Thymus (tissue), 11 donors: Measurements from ENCODE around the gene CEACAM19. TPM values are rescaled to one million over a fixed set of nuclear protein-coding genes. Genes with fewer than 3 reads are reported as not detected.
"Not testable (repeated sequence)": the region's sequence is repeated elsewhere in the genome, so short reads cannot be mapped to it uniquely, and the experiment has no call there.

Source experiments
- DNase-seq, 9 donors: peaks; one replicate each; pipeline ENCODE4 v3.0.0-alpha.2; 2013; ENCODE audit warnings: low spot score in 9 of 9, low read depth in 6 of 9, missing footprints in 1 of 9
- H3K27ac ChIP-seq, 2 donors: one replicate each; pipeline ENCODE4 v1.5.1; 2013; ENCODE audit warnings: control low read depth in 1 of 2, low read depth in 1 of 2, low read length in 1 of 2, mild to moderate bottlenecking in 1 of 2, moderate library complexity in 1 of 2
- H3K27me3 ChIP-seq, 2 donors: one replicate each; pipeline ENCODE4 v1.5.1; 2013; ENCODE audit warnings: low read length in 1 of 2; ENCODE audit not compliant: control insufficient read depth in 2 of 2, insufficient read depth in 1 of 2
- H3K36me3 ChIP-seq, 2 donors: one replicate each; pipeline ENCODE4 v1.5.1; 2013; ENCODE audit warnings: low read length in 1 of 2, mild to moderate bottlenecking in 1 of 2, moderate library complexity in 1 of 2; ENCODE audit not compliant: control insufficient read depth in 2 of 2, insufficient read depth in 2 of 2
- H3K4me1 ChIP-seq, 2 donors: one replicate each; pipeline ENCODE4 v1.5.1; 2013; ENCODE audit warnings: low read length in 2 of 2; ENCODE audit not compliant: control insufficient read depth in 2 of 2, insufficient read depth in 2 of 2
- H3K4me3 ChIP-seq, 2 donors: one replicate each; pipeline ENCODE4 v1.5.1; 2013; ENCODE audit warnings: low read length in 2 of 2, control low read depth in 1 of 2, mild to moderate bottlenecking in 1 of 2
- H3K9me3 ChIP-seq, 2 donors: one replicate each; pipeline ENCODE4 v1.5.1; 2013; ENCODE audit warnings: low read length in 1 of 2, mild to moderate bottlenecking in 1 of 2; ENCODE audit not compliant: control insufficient read depth in 2 of 2, insufficient read depth in 1 of 2
- WGBS: extraction: QIAGEN DNeasy Blood & Tissue Kit; methylation state at CpG from one replicate; pipeline ENCODE4 v1.1.7; 2013; 5-methylcytosine and 5-hydroxymethylcytosine counted together
- polyA plus RNA-seq: library from polyadenylated mRNA; stranded (reverse); fragments of 200-250 nt; gene quantifications from one replicate; pipeline ENCODE4 v1.2.3, GENCODE V29; 2013
- total RNA-seq: library from RNA; stranded (reverse); fragments of 120-200 nt; gene quantifications from one replicate; pipeline ENCODE4 v1.2.4, GENCODE V29; 2013
- donor health status: healthy.

The CEACAM19 gene
- total and polyA plus RNA-seq, 2 donors = 0.28 to 3.5 TPM

DNA sequence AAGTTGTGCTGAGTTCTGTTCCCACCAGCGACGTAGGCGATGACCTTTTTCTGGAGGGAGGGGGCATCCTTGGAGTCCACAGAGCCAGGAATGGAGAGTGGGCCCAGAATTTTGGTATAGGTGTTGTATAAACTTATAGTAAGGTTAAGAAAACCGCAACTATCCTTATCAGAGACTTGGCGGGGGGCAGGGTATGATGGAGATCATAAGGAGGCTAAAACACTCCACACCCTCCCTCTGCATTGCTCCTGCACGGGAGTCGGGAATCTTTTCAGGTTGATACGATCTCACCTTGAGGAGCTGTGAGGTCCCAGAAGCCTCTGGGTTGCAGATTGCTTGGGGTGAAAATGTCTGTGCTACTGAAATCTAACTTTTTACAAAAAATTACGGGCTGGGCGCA lies 6.3 kb upstream of the CEACAM19 start:
- H3K9me3 ChIP-seq = no peaks in the 10 kb centered on the region
- H3K4me1 ChIP-seq = peaks cover 13 to 23% of the 10 kb centered on the region in 2 donors
- H3K4me3 ChIP-seq = no peak overlapping the region
- WGBS = 96% methylated on average over 10 of the region's 10 CpGs
- H3K27me3 ChIP-seq = no peaks in the 10 kb centered on the region
- no peak for DNase-seq
- H3K36me3 ChIP-seq = no peaks in the 10 kb centered on the region
- no peak overlapping the region for H3K27ac ChIP-seq

DNA sequence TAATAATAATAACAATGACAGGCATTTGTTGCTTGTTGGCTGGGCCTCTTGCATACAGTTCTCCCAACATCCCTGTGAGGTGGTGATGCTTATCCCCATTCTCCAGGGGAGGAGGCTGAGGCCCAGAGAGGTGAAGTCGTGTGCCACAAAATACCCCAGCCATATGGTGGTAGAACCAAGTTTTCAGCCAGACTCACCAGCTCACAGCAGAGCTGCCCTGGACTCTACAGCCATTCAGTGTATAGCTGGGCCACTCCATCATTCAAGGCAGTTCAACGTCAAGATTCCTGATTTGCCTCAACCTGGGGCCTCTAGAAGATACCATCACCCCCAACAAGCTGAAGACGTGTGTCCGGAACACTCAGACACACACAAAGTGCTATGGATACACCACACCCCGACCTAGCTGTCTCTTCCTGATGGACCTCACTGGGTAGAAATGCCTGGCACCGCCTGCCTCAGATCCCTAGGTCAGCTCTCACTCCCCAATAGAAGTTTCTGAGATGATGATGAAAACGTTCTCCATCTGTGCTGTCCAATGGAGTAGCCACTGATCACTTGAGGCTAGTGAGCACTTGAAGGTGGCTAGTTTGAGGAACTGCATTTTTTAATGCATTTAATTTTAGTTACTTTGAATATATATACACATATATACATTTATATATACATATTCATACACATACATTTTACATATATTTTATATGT lies 4.3 kb upstream of the CEACAM19 start:
- WGBS = 96% methylated on average over 7 of the region's 7 CpGs
- Histone ChIP-seq H3K36me3 (no peaks in the 10 kb centered on the region), H3K4me3 (no peak overlapping the region), H3K27me3 (no peaks in the 10 kb centered on the region), H3K9me3 (no peaks in the 10 kb centered on the region), H3K27ac (no peak overlapping the region), H3K4me1 (peaks cover 10 to 16% of the 10 kb centered on the region in 2 donors)
- DNase-seq = no peak

DNA sequence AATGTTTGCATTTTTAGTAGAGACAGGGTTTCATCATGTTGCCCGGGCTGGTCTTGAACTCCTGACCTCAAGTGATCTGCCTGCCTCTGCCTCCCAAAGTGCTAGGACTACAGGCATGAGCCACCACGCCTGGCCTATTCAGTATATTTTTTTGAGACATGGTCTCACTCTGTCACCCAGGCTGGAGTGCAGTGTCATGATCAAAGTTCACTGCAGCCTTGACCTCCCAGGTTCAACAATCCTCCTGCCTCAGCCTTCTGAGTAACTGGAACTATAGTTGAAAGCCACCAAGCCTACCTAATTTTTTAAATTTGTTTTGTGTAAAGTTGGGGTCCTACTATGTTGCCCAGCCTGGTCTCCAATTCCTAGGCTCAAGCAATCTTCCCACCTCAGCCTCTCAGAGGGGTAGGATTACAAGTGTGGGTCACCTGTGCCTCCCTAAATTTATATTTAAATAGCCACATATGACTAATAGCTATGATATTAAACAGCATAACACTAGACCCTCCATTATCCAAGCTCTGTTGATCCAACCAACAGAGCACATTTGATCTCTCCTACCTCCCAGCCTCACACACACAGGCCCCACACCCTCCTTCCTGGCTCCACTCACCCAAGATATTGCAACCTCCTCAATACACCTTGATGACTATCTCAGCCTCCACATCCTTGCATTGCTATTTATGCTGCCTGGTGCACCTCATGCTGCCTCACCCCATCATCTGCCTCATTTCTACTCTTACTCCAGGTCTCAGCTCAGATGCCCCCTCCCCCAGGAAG lies 2.1 kb upstream of the CEACAM19 start:
- H3K4me3 ChIP-seq = no peak overlapping the region
- no peaks in the 10 kb centered on the region for H3K27me3 ChIP-seq
- H3K36me3 ChIP-seq = no peaks in the 10 kb centered on the region
- no peaks in the 10 kb centered on the region for H3K9me3 ChIP-seq
- 93% methylated on average over 2 of the region's 2 CpGs for WGBS
- no peak for DNase-seq
- no peak overlapping the region for H3K27ac ChIP-seq
- H3K4me1 ChIP-seq = no peaks in the 10 kb centered on the region

DNA sequence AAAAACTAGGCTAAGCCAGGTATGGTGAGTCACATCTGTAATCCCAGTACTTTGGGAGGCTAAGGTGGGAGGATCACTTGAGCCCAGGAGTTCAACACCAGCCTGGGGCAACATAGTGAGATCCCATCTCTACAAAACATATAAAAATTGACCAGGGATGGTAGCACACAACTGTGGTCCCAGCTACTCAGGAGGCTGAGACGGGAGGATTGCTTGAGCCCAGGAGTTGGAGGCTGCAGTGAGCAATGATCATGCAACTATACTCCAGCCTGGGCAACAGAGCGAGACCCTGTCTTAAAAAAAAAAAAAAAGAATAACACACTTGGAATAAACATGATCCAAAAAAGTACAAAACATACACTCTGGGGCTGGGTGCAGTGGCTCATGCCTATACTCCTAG lies 1.3 kb upstream of the CEACAM19 start:
- H3K4me1 ChIP-seq, H3K27ac ChIP-seq, H3K9me3 ChIP-seq, H3K27me3 ChIP-seq, H3K36me3 ChIP-seq, H3K4me3 ChIP-seq, DNase-seq: not testable (repeated sequence)
- 98% methylated on average over 2 of the region's 2 CpGs for WGBS

DNA sequence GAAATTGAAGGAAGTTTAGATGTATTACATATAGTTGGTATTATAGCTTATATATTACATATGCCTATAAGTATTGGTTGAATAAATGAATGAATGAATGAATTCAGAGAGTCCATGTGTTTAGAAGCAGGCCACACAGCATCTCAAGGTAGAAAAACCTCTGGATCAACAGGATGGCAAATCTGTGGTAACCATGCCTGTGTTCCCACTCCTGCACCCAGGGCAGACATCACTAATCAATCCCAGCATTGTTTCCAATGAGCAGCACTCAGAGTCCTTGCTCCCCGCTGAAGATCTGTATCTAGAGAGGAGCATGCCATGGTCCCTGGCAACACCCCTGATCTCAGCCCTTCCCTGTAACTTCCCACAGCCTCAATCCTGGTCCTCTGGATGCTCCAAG lies 944 bp downstream of the CEACAM19 start:
- WGBS = 93% methylated on average over 1 of the region's 1 CpG
- peaks cover 0 to 2% of the 10 kb centered on the region in 2 donors for H3K27me3 ChIP-seq
- no peaks in the 10 kb centered on the region for H3K4me1 ChIP-seq
- no peak for DNase-seq
- H3K27ac ChIP-seq = no peak overlapping the region
- H3K36me3 ChIP-seq = no peaks in the 10 kb centered on the region
- no peaks in the 10 kb centered on the region for H3K9me3 ChIP-seq
- no peak overlapping the region for H3K4me3 ChIP-seq

DNA sequence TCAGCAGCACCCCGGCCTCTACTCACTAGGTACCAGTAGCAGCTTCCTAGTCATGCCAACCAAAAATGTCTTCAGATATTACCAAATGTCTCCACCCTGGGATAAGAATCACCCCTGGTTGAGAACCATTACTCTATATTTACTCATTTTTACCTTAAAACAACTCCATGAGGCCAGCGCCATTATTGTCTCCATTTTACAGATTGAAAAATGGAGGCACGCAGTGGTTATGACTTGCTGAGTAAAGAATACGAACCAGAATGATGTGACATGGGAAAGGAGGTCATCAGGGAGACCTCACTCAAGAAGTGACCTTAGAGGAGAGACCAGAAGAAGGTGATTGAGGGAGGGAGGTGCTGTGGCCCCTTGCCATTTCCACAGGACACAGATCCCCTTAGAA lies 2.2 kb downstream of the CEACAM19 start:
- Histone ChIP-seq H3K27ac (no peak overlapping the region), H3K4me1 (no peaks in the 10 kb centered on the region), H3K4me3 (no peak overlapping the region), H3K9me3 (no peaks in the 10 kb centered on the region), H3K36me3 (no peaks in the 10 kb centered on the region), H3K27me3 (peaks cover 0 to 2% of the 10 kb centered on the region in 2 donors)
- whole genome bisulfite sequencing = 94% methylated on average over 4 of the region's 4 CpGs
- no peak for DNase-seq

DNA sequence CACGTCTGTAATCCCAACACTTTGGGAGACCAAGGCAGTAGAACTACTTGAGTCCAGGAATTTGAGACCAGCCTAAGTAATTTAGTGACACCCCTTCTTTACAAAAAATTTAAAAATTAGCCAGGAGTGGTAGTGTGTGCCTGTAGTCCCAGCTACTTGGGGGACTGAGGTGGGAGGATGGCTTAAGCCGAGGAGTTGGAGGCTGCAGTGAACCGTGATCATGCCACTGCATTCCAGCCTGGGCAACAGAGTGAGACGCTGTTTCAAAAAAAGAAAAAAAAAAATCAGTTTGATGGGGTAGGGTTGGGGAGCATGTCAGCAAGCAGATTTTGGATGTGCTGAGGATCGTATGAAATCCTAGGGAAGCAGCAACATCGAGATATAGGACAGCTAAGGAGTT lies 4.2 kb downstream of the CEACAM19 start:
- Histone ChIP-seq H3K9me3 (no peaks in the 10 kb centered on the region), H3K36me3 (no peaks in the 10 kb centered on the region), H3K4me1 (no peaks in the 10 kb centered on the region), H3K27me3 (peaks cover 0 to 2% of the 10 kb centered on the region in 2 donors), H3K27ac (no peak overlapping the region), H3K4me3 (no peak overlapping the region)
- DNase-seq = no peak
- 97% methylated on average over 6 of the region's 6 CpGs for WGBS

DNA sequence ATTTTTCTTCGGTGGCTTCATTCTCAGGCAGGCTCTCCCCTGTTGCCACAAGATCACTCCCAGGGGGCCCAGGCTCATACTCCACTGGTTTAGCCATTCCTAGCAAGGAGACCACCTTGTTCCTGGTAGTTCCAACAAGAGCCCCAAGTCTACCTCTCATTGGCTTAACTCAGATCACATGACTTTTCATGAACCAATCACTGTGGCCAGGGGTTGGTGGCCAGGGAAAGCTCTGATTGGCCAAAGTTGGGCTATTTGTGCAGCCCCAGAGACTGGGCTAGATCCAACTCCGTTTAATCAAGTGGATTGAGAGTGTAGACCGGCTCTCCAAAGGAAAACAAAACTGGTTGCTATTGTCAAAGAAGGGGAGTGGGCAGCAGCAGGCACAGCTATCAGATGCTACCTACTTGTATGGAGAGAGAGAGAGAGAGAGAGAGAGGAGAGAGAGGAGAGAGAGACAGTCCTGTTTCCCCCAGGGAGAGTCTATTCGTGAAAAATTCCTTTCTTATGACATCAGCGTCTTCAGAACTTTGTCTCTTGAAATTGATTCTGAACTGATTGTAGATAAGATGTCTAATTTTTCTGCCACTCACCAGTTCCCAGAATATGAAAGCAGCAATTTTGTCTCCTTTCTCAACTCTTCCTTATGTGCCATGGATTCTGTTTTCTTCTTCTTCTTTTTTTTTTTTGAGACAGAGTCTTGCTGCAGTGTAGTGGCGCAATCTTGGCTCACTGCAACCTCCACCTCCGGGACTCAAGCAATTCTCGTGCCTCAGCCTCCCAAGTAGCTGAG lies 5.9 kb downstream of the CEACAM19 start:
- WGBS = 92% methylated on average over 8 of the region's 8 CpGs
- DNase-seq = no peak
- Histone ChIP-seq H3K9me3 (no peaks in the 10 kb centered on the region), H3K4me1 (no peaks in the 10 kb centered on the region), H3K36me3 (no peaks in the 10 kb centered on the region), H3K4me3 (no peak overlapping the region), H3K27ac (no peak overlapping the region), H3K27me3 (peaks cover 0 to 2% of the 10 kb centered on the region in 2 donors)

DNA sequence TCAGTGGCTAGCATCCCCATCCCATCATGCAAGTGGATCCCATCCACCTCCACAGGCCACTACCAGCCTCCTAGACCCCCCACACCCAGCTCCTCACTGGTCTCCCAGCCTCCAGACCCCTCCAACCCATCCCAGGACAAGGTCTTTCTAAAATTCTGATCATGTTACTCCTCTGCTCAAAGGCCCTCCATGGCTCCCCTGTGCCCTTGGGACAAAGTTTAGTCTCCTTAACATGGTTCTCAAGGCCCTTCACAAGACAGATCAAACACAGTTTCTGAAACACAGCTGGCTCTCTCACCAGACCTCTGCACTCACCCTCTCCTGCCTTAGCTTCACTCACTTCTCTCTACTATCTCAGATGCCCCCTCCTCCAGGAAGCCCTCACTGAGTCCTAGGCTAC lies 9.3 kb downstream of the CEACAM19 start:
- H3K4me3 ChIP-seq = no peak overlapping the region
- peaks cover 0 to 5% of the 10 kb centered on the region in 2 donors for H3K4me1 ChIP-seq
- DNase-seq = no peak
- no peaks in the 10 kb centered on the region for H3K36me3 ChIP-seq
- no peaks in the 10 kb centered on the region for H3K9me3 ChIP-seq
- peaks cover 0 to 2% of the 10 kb centered on the region in 2 donors for H3K27me3 ChIP-seq
- H3K27ac ChIP-seq = no peak overlapping the region
